HG03025 (cell line): Measurements from ENCODE around the gene TMEM51.

Experiments
- ATAC-seq: cut with Tn5 transposase; IDR thresholded peaks from one replicate; pipeline ENCODE4 v1.9.1; 2021; ENCODE audit warnings: mild to moderate bottlenecking, moderate library complexity; ENCODE audit not compliant: unreplicated experiment, low FRiP score

Gene TMEM51

GRCh38 chr1:15238789-15239188 lies 85.2 kb downstream of the TMEM51 start:
- ATAC-seq = no peak

DNA sequence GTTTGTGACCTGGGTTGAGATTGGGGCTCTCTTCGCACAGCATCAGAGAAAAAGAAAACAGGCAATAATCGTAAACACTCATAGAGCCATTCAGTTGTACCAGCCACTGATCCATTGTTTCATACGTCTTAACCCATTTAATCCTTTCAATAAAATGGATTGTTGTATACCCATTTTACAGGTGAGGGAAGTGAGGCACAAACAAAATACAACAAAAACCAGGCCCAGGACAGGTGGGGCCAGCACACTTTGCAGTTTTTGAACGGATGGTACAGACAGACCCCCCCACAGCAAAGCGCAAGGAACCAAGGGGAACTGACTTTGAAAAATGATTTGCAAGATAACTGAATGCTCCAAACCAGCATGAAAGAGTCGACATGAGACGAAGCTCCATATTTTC lies 89.2 kb downstream of the TMEM51 start:
- no peak for ATAC-seq

GRCh38 chr1:15243275-15244043 lies 89.9 kb downstream of the TMEM51 start:
- ATAC-seq = no peak

GRCh38 chr1:15244813-15245212 lies 91.3 kb downstream of the TMEM51 start:
- ATAC-seq = no peak

- ATAC-seq = no peak
Measured at GRCh38 chr1:15245593-15246360, 92.2 kb downstream of the TMEM51 start.

DNA sequence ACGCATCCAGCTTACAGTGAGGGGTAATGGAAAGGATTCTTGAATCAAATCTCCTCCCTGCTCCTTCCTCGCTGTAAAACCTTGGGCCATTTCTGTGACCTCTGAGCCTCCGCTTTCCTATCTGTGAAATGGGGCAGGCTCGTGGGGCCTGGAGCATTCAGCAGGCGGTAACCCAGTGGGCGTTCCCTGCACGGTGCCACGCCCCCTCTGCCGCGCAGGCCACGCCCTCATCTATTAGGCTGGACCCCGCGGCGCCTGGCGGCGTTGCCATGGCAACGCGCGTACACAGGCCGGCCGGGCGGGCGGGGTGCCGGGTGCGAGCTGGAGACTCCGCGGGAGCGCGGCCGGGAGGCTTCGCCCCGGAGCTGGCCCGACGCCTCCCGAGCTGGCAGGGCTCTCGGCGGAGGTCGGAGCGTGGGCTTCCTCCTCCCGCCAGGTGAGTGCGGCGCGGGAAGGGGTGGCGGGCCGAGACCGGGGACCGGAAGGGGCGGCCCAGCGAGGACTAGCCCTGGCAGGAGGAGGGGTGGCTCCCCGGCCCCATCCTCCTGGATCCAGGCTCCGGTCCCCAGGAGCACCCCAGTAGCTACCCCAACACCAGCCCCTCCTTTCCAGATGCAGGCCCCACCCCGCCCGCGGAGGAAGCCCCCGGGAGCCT lies 93.5 kb downstream of the TMEM51 start, which contains the start of gene FHAD1:
TSS of gene FHAD1 (plus strand) at position 264 of the 655 bp plus-strand sequence. CDS start 4,562 bp downstream, outside the sequence.
- ATAC-seq = no peak

DNA sequence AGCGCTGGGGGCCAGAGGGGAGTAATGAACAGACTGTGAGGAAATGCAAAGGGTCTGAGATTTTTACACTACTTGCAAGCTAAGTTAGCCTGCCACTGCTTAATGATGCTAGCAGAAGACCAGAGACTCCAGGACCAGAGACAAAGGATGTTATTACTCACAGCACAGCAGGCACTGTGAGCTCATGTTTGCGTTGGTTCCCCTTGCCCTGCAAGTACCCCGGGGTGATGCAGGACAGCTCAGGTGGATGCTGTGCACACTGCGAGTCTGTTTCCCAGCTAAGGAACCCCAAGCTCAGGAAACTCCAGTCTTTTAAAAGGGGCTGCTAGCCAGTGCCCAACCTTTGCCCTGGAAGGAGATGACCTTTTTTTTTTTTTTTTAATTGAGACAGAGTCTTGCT lies 94.7 kb downstream of the TMEM51 start:
- ATAC-seq = no peak

- ATAC-seq = no peak
Measured at GRCh38 chr1:15249081-15249480, 95.5 kb downstream of the TMEM51 start.

DNA sequence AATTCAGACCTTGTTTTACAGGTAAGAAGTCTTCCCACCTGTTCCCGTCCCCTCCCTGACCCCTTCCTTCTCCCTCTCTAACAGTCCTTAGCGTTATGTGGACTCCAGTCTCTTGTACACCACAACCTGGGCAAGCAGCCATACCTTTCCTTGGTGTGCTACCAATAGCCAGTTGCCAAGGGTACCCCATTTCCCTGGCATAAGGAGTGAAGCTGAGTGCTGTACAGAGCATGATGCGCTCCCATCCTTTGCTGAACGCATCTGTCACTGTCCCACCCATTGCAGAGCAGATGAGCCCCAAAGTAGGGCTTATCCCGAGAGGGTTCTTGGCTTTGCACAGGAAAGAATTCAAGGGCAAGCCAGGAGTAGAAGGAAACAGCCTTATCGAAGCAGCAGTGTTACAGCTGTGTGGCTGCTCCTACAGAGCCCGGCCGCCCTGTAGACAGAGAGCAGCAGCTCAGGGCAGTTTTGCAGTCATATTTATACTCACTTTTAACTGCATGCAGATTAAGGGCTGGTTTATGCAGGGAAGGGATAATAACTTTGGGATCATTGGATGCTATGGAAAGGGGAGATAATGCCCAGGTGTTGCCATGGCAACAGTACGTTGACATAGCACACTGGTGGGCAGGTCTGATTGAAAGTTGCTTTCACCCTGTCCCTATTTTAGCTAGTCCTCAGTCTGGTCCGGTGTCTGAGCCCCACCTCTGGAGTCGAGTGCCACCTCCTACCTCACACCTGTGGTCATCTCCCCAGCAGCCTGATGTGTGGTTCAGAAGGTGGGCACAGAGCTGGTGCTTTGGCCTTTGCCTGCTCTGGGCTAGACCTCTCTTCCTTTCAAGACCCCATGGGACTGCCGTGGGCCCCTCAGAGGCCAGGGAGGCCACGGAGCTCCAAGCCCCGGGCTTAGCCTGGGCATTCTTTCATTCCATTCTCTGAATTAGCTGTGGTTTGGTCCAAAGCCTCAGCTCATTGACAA lies 98.6 kb downstream of the TMEM51 start:
- no peak for ATAC-seq

- ATAC-seq = no peak
Measured at GRCh38 chr1:15254559-15254958, 101.0 kb downstream of the TMEM51 start.

GRCh38 chr1:15255582-15256149 lies 102.1 kb downstream of the TMEM51 start:
- no peak for ATAC-seq

- ATAC-seq = no peak
Measured at GRCh38 chr1:15256584-15256983, 103.0 kb downstream of the TMEM51 start.

DNA sequence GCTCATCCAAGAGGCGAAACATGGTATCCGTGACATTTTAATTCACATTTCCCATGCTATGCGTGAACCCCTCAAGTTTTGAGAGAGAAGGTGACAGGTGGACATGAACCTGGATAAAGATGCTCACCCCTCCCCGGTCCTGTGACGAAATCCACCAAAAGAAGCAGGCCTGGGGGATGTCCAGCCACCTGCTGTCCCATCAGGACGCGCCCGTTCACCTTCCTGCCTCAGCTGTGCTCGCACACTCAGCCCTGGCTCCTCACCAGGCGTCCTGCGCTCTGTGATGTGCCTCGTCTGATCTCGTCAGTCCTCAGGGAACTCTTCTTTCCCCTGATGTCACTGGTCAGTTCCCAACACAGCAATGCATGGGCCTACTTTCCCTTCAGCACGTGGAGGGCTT lies 103.8 kb downstream of the TMEM51 start:
- no peak for ATAC-seq

DNA sequence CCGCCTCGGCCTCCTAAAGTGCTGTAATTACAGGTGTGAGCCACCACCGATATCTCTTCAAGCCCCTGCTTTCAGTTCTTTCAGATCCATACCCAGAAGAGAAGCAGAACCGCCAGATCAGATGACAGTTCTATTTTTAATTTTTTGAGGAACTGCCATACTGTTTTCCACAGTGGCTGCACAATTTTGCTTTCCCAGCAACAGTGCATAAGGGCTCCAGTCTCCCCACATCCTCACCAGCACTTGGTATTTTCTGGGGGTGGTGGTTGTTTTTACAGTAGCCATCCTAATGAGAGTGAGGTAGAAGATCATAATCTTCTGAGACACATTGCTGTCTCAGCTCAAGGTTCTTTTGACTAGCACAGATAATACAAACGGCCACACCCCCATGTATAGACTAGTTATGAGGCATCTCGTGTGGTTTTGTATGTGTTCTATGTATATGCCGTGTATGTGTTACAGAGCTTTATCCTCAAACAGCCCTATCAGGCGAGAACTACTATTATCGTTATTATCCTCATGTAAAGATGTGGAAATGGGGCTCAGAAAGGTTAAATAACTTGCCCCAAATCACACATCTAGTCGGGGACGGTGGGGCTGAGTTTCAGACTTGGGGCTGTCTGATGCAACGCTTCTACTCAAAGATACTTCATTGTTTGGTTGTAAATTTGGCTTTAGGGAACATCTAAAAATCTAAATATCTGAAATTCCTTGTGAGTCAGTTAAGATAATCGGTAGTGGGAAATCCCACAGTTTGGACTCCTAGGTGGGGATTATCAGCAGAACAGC lies 105.5 kb downstream of the TMEM51 start:
- ATAC-seq = no peak

DNA sequence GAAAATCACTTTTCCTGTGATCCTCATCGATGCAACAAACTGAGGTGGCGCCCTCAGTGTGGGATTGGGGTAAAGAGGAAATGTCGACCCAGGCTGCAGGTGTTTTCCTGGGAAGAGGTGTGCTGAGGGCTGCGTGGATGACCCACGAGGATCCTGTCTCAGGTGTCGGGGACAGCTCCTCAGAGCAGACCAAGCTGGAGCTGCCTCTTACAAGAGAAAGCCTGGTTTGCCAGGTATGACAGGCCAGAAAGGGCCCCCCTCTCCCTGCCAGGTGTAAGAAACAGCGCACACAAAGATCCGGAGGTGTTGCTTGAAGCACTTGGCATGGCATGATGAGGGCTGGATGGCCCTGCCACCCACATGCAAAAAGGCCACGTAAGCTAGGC lies 106.1 kb downstream of the TMEM51 start:
- no peak for ATAC-seq

- ATAC-seq = no peak
Measured at GRCh38 chr1:15260418-15261154, 107.0 kb downstream of the TMEM51 start.

GRCh38 chr1:15261155-15262002 lies 107.8 kb downstream of the TMEM51 start:
- no peak for ATAC-seq

DNA sequence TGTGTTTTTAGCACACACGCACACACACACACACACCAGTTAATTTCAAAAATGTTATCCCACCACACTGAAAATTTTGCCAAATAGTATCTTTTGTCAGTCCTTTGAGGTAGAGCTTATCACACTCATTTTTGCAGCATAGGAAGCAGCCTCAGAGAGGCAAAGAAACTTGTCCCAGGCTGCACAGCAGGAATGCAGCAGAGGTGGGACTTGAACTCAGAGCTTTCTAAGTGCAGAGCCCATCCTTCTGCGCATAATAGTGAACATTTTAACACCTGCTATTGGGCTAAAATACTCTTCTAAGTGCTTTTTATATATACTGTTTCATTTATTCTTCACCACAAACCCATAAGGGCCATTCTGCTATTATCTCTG lies 108.4 kb downstream of the TMEM51 start:
- ATAC-seq = no peak
